Gastroesophageal sphincter (tissue), 4 donors: Measurements from ENCODE around the gene PPFIA4. TPM values are rescaled to one million over a fixed set of nuclear protein-coding genes. Genes with fewer than 3 reads are reported as not detected.

Experiments used
- ATAC-seq: fragments of 150-250 bp; one replicate; pipeline ENCODE4 v1.9.1; 2016; ENCODE audit warnings: mild to moderate bottlenecking, moderate library complexity
- H3K27ac ChIP-seq, 4 donors: fragments of 200-600 bp; sonication (generic) in 3 of 4; 1 replicate in 3 of 4; 2 replicates in 1 of 4; pipeline ENCODE4 v1.5.1; 2016 to 2019
- H3K27me3 ChIP-seq: fragments of 200-600 bp; sonication (generic); one replicate; pipeline ENCODE4 v1.5.1; 2019
- H3K36me3 ChIP-seq, 2 donors: fragments of 200-600 bp; sonication (generic); one replicate each; pipeline ENCODE4 v1.5.1; 2019; ENCODE audit warnings: control low read depth in 1 of 2
- H3K4me1 ChIP-seq, 3 donors: fragments of 200-600 bp; sonication (generic); 1 replicate in 2 of 3; 2 replicates in 1 of 3; pipeline ENCODE4 v1.5.1; 2016 to 2019; ENCODE audit warnings: control low read depth in 2 of 3
- H3K4me3 ChIP-seq, 2 donors: fragments of 200-600 bp; sonication (generic); one replicate each; pipeline ENCODE4 v1.5.1; 2019; ENCODE audit warnings: mild to moderate bottlenecking in 1 of 2, moderate library complexity in 1 of 2
- H3K9me3 ChIP-seq, 3 donors: fragments of 200-600 bp; sonication (generic); one replicate each; pipeline ENCODE4 v1.5.1; 2017 to 2019; ENCODE audit warnings: control low read depth in 2 of 3
- CTCF ChIP-seq, 4 experiments: fragments of 200-600 bp in 2 of 4; fragments of 450-650 bp in 2 of 4; sonication (generic) in 1 of 4; IDR thresholded peaks; one replicate each; pipeline ENCODE4 v1.5.1; 2017 to 2019; ENCODE audit warnings: antibody characterized with exemption in 4 of 4, mild to moderate bottlenecking in 2 of 4, moderate library complexity in 2 of 4
- EP300 ChIP-seq: sonication (generic); formaldehyde crosslinking; IDR thresholded peaks from one replicate; pipeline ENCODE4 v1.6.1; 2017; ENCODE audit warnings: antibody characterized with exemption, mild to moderate bottlenecking
- POLR2A ChIP-seq, 2 donors: fragments of 450-650 bp; IDR thresholded peaks; one replicate each; pipeline ENCODE4 v1.6.1; 2017; ENCODE audit warnings: antibody characterized with exemption in 2 of 2, mild to moderate bottlenecking in 2 of 2, moderate library complexity in 1 of 2
- POLR2AphosphoS5 ChIP-seq: sonication (generic); formaldehyde crosslinking; IDR thresholded peaks from one replicate; pipeline ENCODE4 v1.6.1; 2017; ENCODE audit warnings: antibody characterized with exemption
- WGBS, 2 donors: methylation state at CpG; one replicate each; pipeline ENCODE4 v1.1.5; 2018; ENCODE audit warnings: low coverage in 1 of 2; 5-methylcytosine and 5-hydroxymethylcytosine counted together
- total RNA-seq, 4 donors: library from RNA; depleted of rRNA; stranded (reverse); fragments of >200 nt; gene quantifications; one replicate each; pipeline ENCODE4 v1.1.0, GENCODE V29; 2016

Gene PPFIA4
- total RNA-seq, 4 donors from 2014 or later: 0.81 to 10.5 (median 1.7) TPM

- H3K27ac ChIP-seq: no peak overlapping the region
These were observed 38.9 kb downstream of the PPFIA4 start for GRCh38 chr1:203065191-203065590.

GRCh38 chr1:203065986-203066385, 39.7 kb downstream of the PPFIA4 start:
- no peak overlapping the region for H3K27ac ChIP-seq
- TF ChIP-seq EP300 (no peak), CTCF (IDR thresholded peaks at IDR 0.05) (no peak), POLR2AphosphoS5 (no peak), POLR2A (IDR thresholded peaks at IDR 0.05) (no peak)
- no peak for ATAC-seq

More at GRCh38 chr1:203065191-203065590, 38.9 kb downstream of the PPFIA4 start:
- Histone ChIP-seq H3K4me3 (no peak overlapping the region), H3K36me3 (no peaks in the 10 kb centered on the region), H3K27me3 (no peaks in the 10 kb centered on the region), H3K9me3 (no peaks in the 10 kb centered on the region), H3K4me1 (peaks cover 9 to 23% (median 13%) of the 10 kb centered on the region in 3 donors)
- TF ChIP-seq POLR2AphosphoS5 (no peak), CTCF (IDR thresholded peaks at IDR 0.05) (no peak), EP300 (no peak), POLR2A (IDR thresholded peaks at IDR 0.05) (no peak)
- WGBS, 2 donors: 63 to 100% methylated on average over 2 to 3 of the region's 7 CpGs
- ATAC-seq: no peak

GRCh38 chr1:203066965-203067364, 40.7 kb downstream of the PPFIA4 start:
- Histone ChIP-seq H3K27me3 (no peaks in the 10 kb centered on the region), H3K9me3 (no peaks in the 10 kb centered on the region), H3K4me3 (no peak overlapping the region), H3K36me3 (no peaks in the 10 kb centered on the region), H3K4me1 (peaks cover 9 to 24% (median 13%) of the 10 kb centered on the region in 3 donors), H3K27ac (no peak overlapping the region)
- TF ChIP-seq POLR2A (IDR thresholded peaks at IDR 0.05) (no peak), EP300 (no peak), CTCF (IDR thresholded peaks at IDR 0.05) (no peak), POLR2AphosphoS5 (no peak)
- WGBS, 2 donors: 93 to 100% methylated on average over 2 to 3 of the region's 3 CpGs
- ATAC-seq: no peak

More at GRCh38 chr1:203065986-203066385, 39.7 kb downstream of the PPFIA4 start:
- H3K4me3 ChIP-seq: no peak overlapping the region
- WGBS, 2 donors: 50 to 100% methylated on average over 2 of the region's 2 CpGs
- no peaks in the 10 kb centered on the region for H3K27me3 ChIP-seq
- peaks cover 9 to 24% (median 13%) of the 10 kb centered on the region in 3 donors for H3K4me1 ChIP-seq
- no peaks in the 10 kb centered on the region for H3K9me3 ChIP-seq
- no peaks in the 10 kb centered on the region for H3K36me3 ChIP-seq

GRCh38 chr1:203069030-203069747, 42.9 kb downstream of the PPFIA4 start:
- peak; percentile 79 for ATAC-seq
- Histone ChIP-seq H3K27ac (peak overlapping the region; percentile 45 to 68 (median 53)), H3K36me3 (no peaks in the 10 kb centered on the region), H3K4me3 (no peak overlapping the region), H3K27me3 (no peaks in the 10 kb centered on the region), H3K4me1 (peaks cover 9 to 24% (median 13%) of the 10 kb centered on the region in 3 donors), H3K9me3 (no peaks in the 10 kb centered on the region)
- TF ChIP-seq POLR2AphosphoS5 (no peak), CTCF (IDR thresholded peaks at IDR 0.05) (no peak), EP300 (no peak), POLR2A (IDR thresholded peaks at IDR 0.05) (no peak)
- WGBS, 2 donors: 13 to 19% methylated on average over 2 of the region's 4 CpGs

- TF ChIP-seq POLR2A (IDR thresholded peaks at IDR 0.05): no peak
- TF ChIP-seq CTCF (IDR thresholded peaks at IDR 0.05): no peak
- no peaks in the 10 kb centered on the region for H3K36me3 ChIP-seq
- H3K9me3 ChIP-seq: no peaks in the 10 kb centered on the region
- no peak overlapping the region for H3K27ac ChIP-seq
- no peak for ATAC-seq
- peaks cover 9 to 36% (median 13%) of the 10 kb centered on the region in 3 donors for H3K4me1 ChIP-seq
- H3K27me3 ChIP-seq: peaks cover 26% of the 10 kb centered on the region
- 89 to 98% methylated on average over 5 to 7 of the region's 7 CpGs for WGBS, 2 donors
- H3K4me3 ChIP-seq: no peak overlapping the region
These were observed 45.8 kb downstream of the PPFIA4 start for GRCh38 chr1:203072002-203072602.
